H1 (cell line): ENCODE results near the gene GLUL. TPM values are rescaled to one million over a fixed set of nuclear protein-coding genes. Genes with fewer than 3 reads are reported as not detected.

ENCODE experiments used
- CBX5 ChIP-seq: fragments of 300-800, 300-1000 bp; sonication (generic); IDR thresholded peaks from 2 replicates; pipeline ENCODE4 v1.7.1; 2016; ENCODE audit warnings: antibody characterized with exemption, low read length, low read depth
- RBBP5 ChIP-seq: IDR thresholded peaks from 2 replicates; pipeline ENCODE4 v1.7.1; 2012; ENCODE audit warnings: low read depth, mild to moderate bottlenecking, inconsistent platforms, low read length, moderate library complexity, borderline replicate concordance
- polyA plus RNA-seq, 7 experiments: library from polyadenylated mRNA; depleted of rRNA in 3 of 7; stranded (reverse) in 5 of 7; unstranded in 2 of 7; fragments of >200 nt in 5 of 7; fragments of 200-250 nt in 2 of 7; gene quantifications; 1 replicate in 5 of 7; 2 replicates in 1 of 7; 4 replicates in 1 of 7; pipeline versions ENCODE4 v1.2.1 to v1.2.3, GENCODE V29; 2011 to 2013; ENCODE audit warnings: missing spikeins in 2 of 7, mixed read lengths in 2 of 7
- total RNA-seq: library from RNA; stranded (reverse); fragmentation: NEBNext Ultra II Directional; extraction: Animal tissue kit (Norgen Biotek cat#: 25700); gene quantifications from 2 replicates; pipeline ENCODE4 v1.2.1, GENCODE V29; 2021

Gene GLUL
- total and polyA plus RNA-seq, 2 of the 8 experiments (the other 6 are each of a cell fraction or from before 2014, with no cell fraction given), result 261 to 453 TPM

- TF ChIP-seq RBBP5, result no peak
- TF ChIP-seq CBX5, result no peak
Observed at GRCh38 chr1:182368358-182368757, 23.2 kb downstream of the GLUL start (continued).
